ENCODE measurements around the gene FRS2. TPM values are rescaled to one million over a fixed set of nuclear protein-coding genes. Genes with fewer than 3 reads are reported as not detected.

FRS2 gene
- total and polyA plus RNA-seq, 9 of the 15 experiments (the other 6 are each of a cell fraction or from before 2014, with no cell fraction given), result 1.0 to 9.1 (median 6.0) TPM

DNA sequence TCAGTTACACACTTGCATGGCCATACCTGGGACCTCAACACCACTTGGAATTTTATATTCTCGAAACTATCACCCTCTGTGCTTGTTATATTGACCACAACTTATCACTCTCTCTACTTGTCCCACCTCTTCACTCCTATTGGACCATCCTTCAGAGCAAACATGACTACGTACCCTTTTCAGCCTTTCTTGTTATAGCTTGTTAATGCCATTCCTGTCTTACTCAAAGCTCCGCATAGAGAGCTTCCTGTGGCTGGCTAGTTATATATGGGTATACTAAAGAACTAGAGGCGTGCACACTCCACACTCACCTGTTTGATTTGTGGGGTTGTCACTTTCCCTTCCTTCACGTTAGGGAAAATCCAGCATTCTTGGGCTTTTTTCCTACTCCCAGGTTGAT is 26.3 kb upstream of the FRS2 start:
- Histone ChIP-seq H3K79me2 (ENCODE audit: control insufficient read depth, insufficient read depth, low read length) (no peaks in the 10 kb centered on the region), H4K20me1 (replicated peaks; ENCODE audit: control insufficient read depth, insufficient read depth, low read length) (no peaks in the 10 kb centered on the region), H3K9me1 (ENCODE audit: control insufficient read depth, insufficient read depth, low read length) (no peaks in the 10 kb centered on the region), H3K4me2 (ENCODE audit: insufficient read depth, low read length) (no peak overlapping the region), H3K36me3 (ENCODE audit: control insufficient read depth, insufficient read depth, low read length) (no peaks in the 10 kb centered on the region), H3K4me1 (replicated peaks in 1 of 2; ENCODE audit: control insufficient read depth in 2 of 2, insufficient read depth in 2 of 2, low read length in 2 of 2) (peaks cover 0 to under 1% of the 10 kb centered on the region in 2 experiments; a peak in 2 of 5 replicates), H3K27me3 (ENCODE audit: control insufficient read depth in 2 of 2, insufficient read depth in 2 of 2, low read length in 2 of 2) (no peaks in the 10 kb centered on the region), H3K27ac (ENCODE audit: extremely low read depth, low read depth, low read length) (no peak overlapping the region), H2AFZ (ENCODE audit: low read depth, low read length) (no peak overlapping the region), H3K4me3 (no peak overlapping the region), H3K9ac (ENCODE audit: insufficient read depth in 1 of 2, low read depth in 2 of 2, low read length in 2 of 2) (no peak overlapping the region), H3K9me3 (replicated peaks; ENCODE audit: control insufficient read depth, insufficient read depth, low read depth, low read length) (no peaks in the 10 kb centered on the region)
- BruUV-seq (replicated peaks), result no TSS peak
- no peak for ATAC-seq
- ChIA-PET POLR2A (no interaction called here), CTCF (ENCODE audit: low intra/inter-chr PET ratio) (no interaction called here)
- FAIRE-seq, result no peak
- TF ChIP-seq, protein P1, sequence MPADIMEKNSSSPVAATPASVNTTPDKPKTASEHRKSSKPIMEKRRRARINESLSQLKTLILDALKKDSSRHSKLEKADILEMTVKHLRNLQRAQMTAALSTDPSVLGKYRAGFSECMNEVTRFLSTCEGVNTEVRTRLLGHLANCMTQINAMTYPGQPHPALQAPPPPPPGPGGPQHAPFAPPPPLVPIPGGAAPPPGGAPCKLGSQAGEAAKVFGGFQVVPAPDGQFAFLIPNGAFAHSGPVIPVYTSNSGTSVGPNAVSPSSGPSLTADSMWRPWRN (IDR thresholded peaks at IDR 0.05; ENCODE audit: low read depth), result no peak
- TF ChIP-seq PHTF2 (CRISPR knock-in tag; IDR thresholded peaks at IDR 0.05) (no peak), TCFL5 (CRISPR knock-in tag; conservative IDR thresholded peaks at IDR 0.05) (no peak), MEF2A (IDR thresholded peaks at IDR 0.05; ENCODE audit: control insufficient read depth, low read depth, low read length) (no peak), TAL1 (IDR thresholded peaks at IDR 0.05) (no peak), ESRRB (CRISPR knock-in tag; IDR thresholded peaks at IDR 0.05; ENCODE audit: borderline replicate concordance) (no peak)
- TF ChIP-seq, protein P2, sequence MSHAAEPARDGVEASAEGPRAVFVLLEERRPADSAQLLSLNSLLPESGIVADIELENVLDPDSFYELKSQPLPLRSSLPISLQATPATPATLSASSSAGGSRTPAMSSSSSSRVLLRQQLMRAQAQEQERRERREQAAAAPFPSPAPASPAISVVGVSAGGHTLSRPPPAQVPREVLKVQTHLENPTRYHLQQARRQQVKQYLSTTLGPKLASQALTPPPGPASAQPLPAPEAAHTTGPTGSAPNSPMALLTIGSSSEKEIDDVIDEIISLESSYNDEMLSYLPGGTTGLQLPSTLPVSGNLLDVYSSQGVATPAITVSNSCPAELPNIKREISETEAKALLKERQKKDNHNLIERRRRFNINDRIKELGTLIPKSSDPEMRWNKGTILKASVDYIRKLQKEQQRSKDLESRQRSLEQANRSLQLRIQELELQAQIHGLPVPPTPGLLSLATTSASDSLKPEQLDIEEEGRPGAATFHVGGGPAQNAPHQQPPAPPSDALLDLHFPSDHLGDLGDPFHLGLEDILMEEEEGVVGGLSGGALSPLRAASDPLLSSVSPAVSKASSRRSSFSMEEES (CRISPR knock-in tag; IDR thresholded peaks at IDR 0.05), result no peak
- no peak for DNase-seq (ENCODE audit: extremely low read depth in 1 of 4, low spot score in 3 of 4)
- WGBS (ENCODE audit: insufficient coverage, low coverage, missing lambda C conversion rate), result 24% methylated on average over 5 of the region's 5 CpGs
- intact Hi-C loops (cut with micrococcal nuclease) (no loop called here), in situ Hi-C loops (cut with MboI) (no loop called here)

Data from K562 (cell line).